ENCODE measurements around the gene NOL4L.

DNA sequence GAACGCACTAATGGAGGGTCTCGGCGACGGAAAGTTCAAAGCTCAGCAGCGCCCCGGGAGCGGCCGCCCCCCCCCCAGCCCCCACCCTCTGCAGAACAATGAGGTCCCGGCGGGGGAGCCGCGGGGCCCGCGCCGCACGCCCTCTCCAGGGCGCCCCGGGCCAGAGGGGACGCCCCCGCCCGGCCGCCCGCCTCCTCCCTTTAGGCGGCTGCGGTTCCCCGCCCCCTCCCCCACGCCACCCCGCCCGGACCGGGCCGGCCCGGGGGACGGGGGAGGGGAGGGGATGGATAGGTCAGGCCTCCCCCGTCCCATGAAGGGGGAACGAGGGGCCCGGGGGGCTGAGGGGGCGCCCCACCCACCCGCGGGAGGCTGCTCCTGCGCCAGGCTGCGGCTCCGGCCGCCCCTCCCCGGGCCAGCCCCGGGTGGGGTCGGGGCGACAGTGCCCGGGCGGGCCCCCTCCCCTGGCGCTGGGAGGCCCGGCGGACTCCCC, 1.5 kb downstream of the NOL4L start:
- TF ChIP-seq, protein P1, sequence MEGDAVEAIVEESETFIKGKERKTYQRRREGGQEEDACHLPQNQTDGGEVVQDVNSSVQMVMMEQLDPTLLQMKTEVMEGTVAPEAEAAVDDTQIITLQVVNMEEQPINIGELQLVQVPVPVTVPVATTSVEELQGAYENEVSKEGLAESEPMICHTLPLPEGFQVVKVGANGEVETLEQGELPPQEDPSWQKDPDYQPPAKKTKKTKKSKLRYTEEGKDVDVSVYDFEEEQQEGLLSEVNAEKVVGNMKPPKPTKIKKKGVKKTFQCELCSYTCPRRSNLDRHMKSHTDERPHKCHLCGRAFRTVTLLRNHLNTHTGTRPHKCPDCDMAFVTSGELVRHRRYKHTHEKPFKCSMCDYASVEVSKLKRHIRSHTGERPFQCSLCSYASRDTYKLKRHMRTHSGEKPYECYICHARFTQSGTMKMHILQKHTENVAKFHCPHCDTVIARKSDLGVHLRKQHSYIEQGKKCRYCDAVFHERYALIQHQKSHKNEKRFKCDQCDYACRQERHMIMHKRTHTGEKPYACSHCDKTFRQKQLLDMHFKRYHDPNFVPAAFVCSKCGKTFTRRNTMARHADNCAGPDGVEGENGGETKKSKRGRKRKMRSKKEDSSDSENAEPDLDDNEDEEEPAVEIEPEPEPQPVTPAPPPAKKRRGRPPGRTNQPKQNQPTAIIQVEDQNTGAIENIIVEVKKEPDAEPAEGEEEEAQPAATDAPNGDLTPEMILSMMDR (conservative IDR thresholded peaks at IDR 0.05; ENCODE audit: low read depth, low read length): no peak
- no peak for TF ChIP-seq EZH2 (IDR thresholded peaks at IDR 0.05; ENCODE audit: borderline replicate concordance, low read depth, low read length, poor library complexity, severe bottlenecking)

Data from A673 (cell line).